ENCODE measurements around the gene PTPRD. TPM values are rescaled to one million over a fixed set of nuclear protein-coding genes. Genes with fewer than 3 reads are reported as not detected.

Gene PTPRD
- total RNA-seq, 1 experiment from 2014 or later, result not detected

DNA sequence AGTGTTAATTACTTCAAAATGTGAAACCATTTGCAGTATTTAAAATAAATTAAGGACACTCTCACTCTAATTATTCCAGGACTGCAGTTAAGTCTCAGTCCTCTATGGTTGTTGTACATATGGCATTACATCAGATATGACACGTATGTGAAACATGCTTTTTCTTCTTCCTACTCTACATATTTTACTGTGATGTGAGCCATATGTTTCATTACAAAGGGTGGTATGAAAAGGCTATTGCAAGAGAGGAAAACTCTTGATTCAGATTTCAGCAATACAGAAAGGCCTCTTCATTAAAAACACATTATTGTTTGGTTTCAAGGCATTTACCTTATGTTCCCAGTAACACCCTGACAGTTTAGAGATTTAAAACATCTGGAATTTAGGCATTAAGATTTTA lies 1848.8 kb downstream of the PTPRD start:
- CTCF ChIA-PET, result no interaction called here
- no TSS peak for BruUV-seq (replicated peaks)
- Mint-ChIP-seq H3K9me3 (ENCODE audit: unreplicated experiment) (no peaks in the 10 kb centered on the region), H3K36me3 (ENCODE audit: insufficient read depth, unreplicated experiment) (no peaks in the 10 kb centered on the region), H3K4me1 (ENCODE audit: insufficient read depth, unreplicated experiment) (no peaks in the 10 kb centered on the region), H3K27ac (ENCODE audit: low read depth, unreplicated experiment) (no peak overlapping the region), H3K4me3 (ENCODE audit: unreplicated experiment) (no peak overlapping the region), H3K27me3 (ENCODE audit: insufficient read depth, unreplicated experiment) (no peaks in the 10 kb centered on the region)
- intact Hi-C loops (cut with micrococcal nuclease), result no loop called here
- POLR2A ChIA-PET, result interaction anchor here (0.7 kb wide), 1 partner anchor 1135 kb away, joined by 3 read pairs; no protein-coding TSS in a partner anchor
- TF ChIP-seq, protein P1, sequence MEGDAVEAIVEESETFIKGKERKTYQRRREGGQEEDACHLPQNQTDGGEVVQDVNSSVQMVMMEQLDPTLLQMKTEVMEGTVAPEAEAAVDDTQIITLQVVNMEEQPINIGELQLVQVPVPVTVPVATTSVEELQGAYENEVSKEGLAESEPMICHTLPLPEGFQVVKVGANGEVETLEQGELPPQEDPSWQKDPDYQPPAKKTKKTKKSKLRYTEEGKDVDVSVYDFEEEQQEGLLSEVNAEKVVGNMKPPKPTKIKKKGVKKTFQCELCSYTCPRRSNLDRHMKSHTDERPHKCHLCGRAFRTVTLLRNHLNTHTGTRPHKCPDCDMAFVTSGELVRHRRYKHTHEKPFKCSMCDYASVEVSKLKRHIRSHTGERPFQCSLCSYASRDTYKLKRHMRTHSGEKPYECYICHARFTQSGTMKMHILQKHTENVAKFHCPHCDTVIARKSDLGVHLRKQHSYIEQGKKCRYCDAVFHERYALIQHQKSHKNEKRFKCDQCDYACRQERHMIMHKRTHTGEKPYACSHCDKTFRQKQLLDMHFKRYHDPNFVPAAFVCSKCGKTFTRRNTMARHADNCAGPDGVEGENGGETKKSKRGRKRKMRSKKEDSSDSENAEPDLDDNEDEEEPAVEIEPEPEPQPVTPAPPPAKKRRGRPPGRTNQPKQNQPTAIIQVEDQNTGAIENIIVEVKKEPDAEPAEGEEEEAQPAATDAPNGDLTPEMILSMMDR (IDR thresholded peaks at IDR 0.05; ENCODE audit: unreplicated experiment), result no peak
- DNase-seq (ENCODE audit: unreplicated experiment), result no peak

GRCh38 chr9:8762479-8763085 lies 1850.2 kb downstream of the PTPRD start:
- ChIA-PET POLR2A (interaction anchor here (0.7 kb wide), 1 partner anchor 22 kb away, joined by 3 read pairs; no protein-coding TSS in a partner anchor), CTCF (no interaction called here)
- intact Hi-C loops (cut with micrococcal nuclease), result no loop called here
- no peak for DNase-seq (ENCODE audit: unreplicated experiment)
- H3K9me3 Mint-ChIP-seq (ENCODE audit: unreplicated experiment), result no peaks in the 10 kb centered on the region
- BruUV-seq (replicated peaks), result no TSS peak
- no peaks in the 10 kb centered on the region for H3K36me3 Mint-ChIP-seq (ENCODE audit: insufficient read depth, unreplicated experiment)
- H3K27me3 Mint-ChIP-seq (ENCODE audit: insufficient read depth, unreplicated experiment), result no peaks in the 10 kb centered on the region
- TF ChIP-seq, protein P1 (IDR thresholded peaks at IDR 0.05; ENCODE audit: unreplicated experiment), result no peak
- no peaks in the 10 kb centered on the region for H3K4me1 Mint-ChIP-seq (ENCODE audit: insufficient read depth, unreplicated experiment)
- no peak overlapping the region for H3K27ac Mint-ChIP-seq (ENCODE audit: low read depth, unreplicated experiment)
- no peak overlapping the region for H3K4me3 Mint-ChIP-seq (ENCODE audit: unreplicated experiment)

- POLR2A ChIA-PET, result no interaction called here
- TF ChIP-seq, protein P1 (IDR thresholded peaks at IDR 0.05; ENCODE audit: unreplicated experiment), result no peak
- no peak for DNase-seq (ENCODE audit: unreplicated experiment)
- BruUV-seq (replicated peaks), result no TSS peak
- CTCF ChIA-PET, result no interaction called here
- intact Hi-C loops (cut with micrococcal nuclease), result no loop called here
- Mint-ChIP-seq H3K36me3 (ENCODE audit: insufficient read depth, unreplicated experiment) (no peaks in the 10 kb centered on the region), H3K27me3 (ENCODE audit: insufficient read depth, unreplicated experiment) (no peaks in the 10 kb centered on the region), H3K27ac (ENCODE audit: low read depth, unreplicated experiment) (no peak overlapping the region), H3K4me1 (ENCODE audit: insufficient read depth, unreplicated experiment) (no peaks in the 10 kb centered on the region), H3K9me3 (ENCODE audit: unreplicated experiment) (peaks cover 7% of the 10 kb centered on the region), H3K4me3 (ENCODE audit: unreplicated experiment) (no peak overlapping the region)
Measured at GRCh38 chr9:8760000-8760767, 1852.6 kb downstream of the PTPRD start.

- Mint-ChIP-seq H3K27me3 (ENCODE audit: insufficient read depth, unreplicated experiment) (no peaks in the 10 kb centered on the region), H3K36me3 (ENCODE audit: insufficient read depth, unreplicated experiment) (no peaks in the 10 kb centered on the region), H3K4me1 (ENCODE audit: insufficient read depth, unreplicated experiment) (no peaks in the 10 kb centered on the region), H3K4me3 (ENCODE audit: unreplicated experiment) (no peak overlapping the region), H3K9me3 (ENCODE audit: unreplicated experiment) (peaks cover 7% of the 10 kb centered on the region), H3K27ac (ENCODE audit: low read depth, unreplicated experiment) (no peak overlapping the region)
- intact Hi-C loops (cut with micrococcal nuclease), result no loop called here
- CTCF ChIA-PET, result interaction anchor here (0.6 kb wide), 2 partner anchors 15 to 225 kb away, joined by 3 read pairs; no protein-coding TSS in a partner anchor
- POLR2A ChIA-PET, result interaction anchor here (0.7 kb wide), 1 partner anchor 14 kb away, joined by 3 read pairs; no protein-coding TSS in a partner anchor
- BruUV-seq (replicated peaks), result no TSS peak
- no peak for DNase-seq (ENCODE audit: unreplicated experiment)
- TF ChIP-seq, protein P1 (IDR thresholded peaks at IDR 0.05; ENCODE audit: unreplicated experiment), result no peak
Measured at GRCh38 chr9:8757881-8758280, 1854.9 kb downstream of the PTPRD start.
